ENCODE measurements around the gene DNMT3L. TPM values are rescaled to one million over a fixed set of nuclear protein-coding genes. Genes with fewer than 3 reads are reported as not detected.
"Not testable (repeated sequence)": the region's sequence is repeated elsewhere in the genome, so short reads cannot be mapped to it uniquely, and the experiment has no call there.

The DNMT3L gene
- total RNA-seq, 3 donors from 2014 or later: not detected

DNA sequence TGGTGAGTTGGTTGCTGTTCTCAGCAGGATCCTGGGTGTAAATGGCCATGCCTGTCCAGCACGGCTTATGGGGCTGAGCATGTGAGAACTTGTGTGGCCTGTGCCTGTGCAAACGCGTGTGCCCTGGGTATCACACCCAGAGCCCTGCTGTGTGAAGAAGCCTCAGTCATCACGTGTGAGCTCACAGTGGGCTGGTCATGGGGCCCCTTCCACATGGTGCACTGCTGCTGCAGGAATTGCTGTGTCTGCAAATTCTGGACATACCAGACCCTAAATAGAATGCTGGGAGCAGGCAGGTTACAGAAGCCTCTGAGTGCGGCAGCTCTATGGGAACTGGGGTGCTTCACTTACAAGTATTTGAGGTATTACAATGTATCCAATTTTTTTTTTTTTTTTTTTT is 38.4 kb downstream of the DNMT3L start:
- H3K36me3 ChIP-seq (ENCODE audit: low read depth); H3K4me3 ChIP-seq; H3K4me1 ChIP-seq (ENCODE audit: low read depth); H3K9me3 ChIP-seq; ATAC-seq; DNase-seq; intact Hi-C loops (cut with DNase I, micrococcal nuclease): not testable (repeated sequence)

DNA sequence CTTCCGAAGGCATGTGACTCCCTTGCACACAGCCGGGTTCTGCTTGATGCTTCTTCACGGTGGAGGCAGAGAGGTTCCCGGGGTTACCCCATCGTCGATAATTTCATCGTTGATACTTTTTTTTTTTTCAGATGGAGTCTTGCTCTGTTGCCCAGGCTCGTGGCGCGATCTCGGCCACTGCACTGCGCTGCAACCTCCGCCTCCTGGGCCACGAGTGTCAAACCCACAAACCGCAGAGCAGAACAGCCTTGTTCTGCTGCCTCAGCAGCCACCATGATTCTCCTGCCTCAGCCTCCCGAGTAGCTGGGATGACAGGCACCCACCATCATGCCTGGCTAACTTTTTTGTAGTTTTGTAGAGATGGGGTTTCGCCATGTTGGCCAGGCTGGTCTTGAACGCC is 41.0 kb downstream of the DNMT3L start:
- H3K4me3 ChIP-seq; ATAC-seq; H3K36me3 ChIP-seq (ENCODE audit: low read depth); H3K9me3 ChIP-seq; DNase-seq; intact Hi-C loops (cut with DNase I, micrococcal nuclease); H3K4me1 ChIP-seq (ENCODE audit: low read depth): not testable (repeated sequence)

DNA sequence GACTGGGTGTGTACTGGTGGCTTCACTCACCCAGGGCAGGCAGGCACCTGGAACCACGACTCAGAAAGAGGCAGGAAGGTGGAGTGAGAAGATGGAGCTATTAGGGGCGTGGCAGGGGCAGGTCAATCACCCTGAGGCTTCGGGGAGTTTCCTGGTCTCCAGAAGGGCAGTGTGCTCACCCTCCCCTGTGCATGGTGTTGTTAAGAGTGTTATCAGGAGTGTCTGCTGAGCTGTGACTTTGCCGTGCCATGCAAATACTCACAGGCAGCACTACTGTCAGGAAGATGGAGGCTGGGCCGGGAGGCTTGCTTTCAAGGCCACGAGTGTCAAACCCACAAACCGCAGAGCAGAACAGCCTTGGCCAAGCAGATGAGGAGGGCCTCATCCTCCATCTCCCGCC is 43.2 kb downstream of the DNMT3L start:
- H3K9me3 ChIP-seq; H3K4me3 ChIP-seq; intact Hi-C loops (cut with DNase I, micrococcal nuclease); H3K36me3 ChIP-seq (ENCODE audit: low read depth); DNase-seq; H3K4me1 ChIP-seq (ENCODE audit: low read depth): not testable (repeated sequence)
- peak; percentile 93 for ATAC-seq

DNA sequence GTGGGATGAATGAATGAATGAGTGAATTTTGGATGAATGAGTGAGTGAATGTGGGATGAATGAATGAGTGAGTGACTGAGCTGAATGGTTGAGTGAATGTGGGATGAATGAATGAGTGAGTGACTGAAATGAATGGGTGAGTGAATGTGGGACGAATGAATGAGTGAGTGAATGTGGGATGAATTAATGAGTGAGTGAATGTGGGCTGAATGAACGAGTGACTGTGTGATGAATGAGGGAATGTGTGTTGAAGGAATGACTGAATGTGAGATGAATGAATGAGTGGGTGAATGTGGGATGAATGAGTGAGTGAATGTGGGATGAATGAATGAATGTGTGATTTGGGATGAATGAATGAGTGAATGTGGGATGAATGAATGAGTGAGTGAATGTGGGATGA is 49.7 kb downstream of the DNMT3L start:
- ATAC-seq; intact Hi-C loops (cut with DNase I, micrococcal nuclease); H3K36me3 ChIP-seq (ENCODE audit: low read depth); H3K4me1 ChIP-seq (ENCODE audit: low read depth); H3K4me3 ChIP-seq; DNase-seq; H3K9me3 ChIP-seq: not testable (repeated sequence)

GRCh38 chr21:44211574-44211973 is 50.1 kb downstream of the DNMT3L start:
- H3K4me1 ChIP-seq (ENCODE audit: low read depth); ATAC-seq; H3K36me3 ChIP-seq (ENCODE audit: low read depth); intact Hi-C loops (cut with DNase I, micrococcal nuclease); DNase-seq; H3K4me3 ChIP-seq; H3K9me3 ChIP-seq: not testable (repeated sequence)

GRCh38 chr21:44207860-44208646 is 53.6 kb downstream of the DNMT3L start:
- intact Hi-C loops (cut with DNase I, micrococcal nuclease); H3K9me3 ChIP-seq; ATAC-seq; H3K36me3 ChIP-seq (ENCODE audit: low read depth); H3K4me3 ChIP-seq; H3K4me1 ChIP-seq (ENCODE audit: low read depth): not testable (repeated sequence)
- peak in 2 of 3 donors; percentile 26 to 29 for DNase-seq

DNA sequence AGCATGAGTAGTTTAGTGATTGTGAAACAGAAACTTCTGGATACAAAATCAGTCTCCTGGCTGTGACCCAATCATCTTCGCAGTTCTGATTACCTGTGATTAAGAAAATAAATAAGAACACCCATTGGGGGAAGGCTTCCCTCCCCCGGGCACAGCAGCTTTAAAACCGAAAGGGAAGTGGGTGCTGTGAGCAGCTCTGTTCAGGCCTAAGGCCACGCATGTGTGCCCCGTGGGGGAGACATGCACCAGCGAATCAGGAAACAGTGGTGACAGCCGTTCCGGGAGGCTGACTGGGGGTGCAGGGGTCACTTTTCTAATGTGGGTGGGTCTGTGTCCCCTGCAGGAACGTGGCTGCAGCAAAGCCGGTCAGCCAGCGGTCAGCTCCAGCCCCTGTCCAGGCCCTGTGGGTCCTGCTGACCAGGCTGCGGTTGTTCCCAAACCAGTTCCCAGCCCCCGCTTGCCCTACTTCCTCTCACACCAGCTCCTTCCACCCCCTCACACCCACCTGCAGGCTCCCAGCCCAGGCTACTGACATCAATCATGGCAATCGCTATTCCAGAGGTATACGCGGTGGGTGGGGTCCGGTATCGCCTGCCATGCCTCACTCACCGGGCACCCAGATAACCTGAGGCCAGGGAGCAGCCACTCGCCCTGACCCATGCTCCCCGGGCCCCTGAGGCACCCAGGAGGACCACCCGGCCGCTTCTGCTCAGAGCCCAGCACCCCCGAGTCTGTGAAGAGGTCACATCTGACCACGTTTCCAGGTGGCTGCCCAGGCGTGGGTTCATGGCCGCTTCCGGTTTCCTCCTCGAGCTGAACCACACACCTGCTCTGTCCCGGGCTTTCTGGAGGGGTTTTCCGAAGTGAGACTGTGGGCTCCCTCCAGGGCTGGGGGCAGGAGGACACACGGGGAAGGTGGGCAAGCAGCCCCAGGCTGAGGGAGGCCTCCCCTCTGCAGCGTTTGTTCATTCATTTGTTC is 54.7 kb downstream of the DNMT3L start:
- not testable (repeated sequence) for H3K4me1 ChIP-seq (ENCODE audit: low read depth)

GRCh38 chr21:44206187-44206586 is 55.5 kb downstream of the DNMT3L start:
- DNase-seq; H3K4me1 ChIP-seq (ENCODE audit: low read depth); intact Hi-C loops (cut with DNase I, micrococcal nuclease); H3K4me3 ChIP-seq; H3K9me3 ChIP-seq; H3K36me3 ChIP-seq (ENCODE audit: low read depth): not testable (repeated sequence)
- ATAC-seq: peak; percentile 62

More for the DNA sequence above, 54.7 kb downstream of the DNMT3L start:
- H3K9me3 ChIP-seq; H3K36me3 ChIP-seq (ENCODE audit: low read depth); intact Hi-C loops (cut with DNase I, micrococcal nuclease); DNase-seq; H3K4me3 ChIP-seq: not testable (repeated sequence)
- peak; percentile 81 for ATAC-seq

GRCh38 chr21:44202590-44203299 is 59.0 kb downstream of the DNMT3L start:
- H3K9me3 ChIP-seq; ATAC-seq; intact Hi-C loops (cut with DNase I, micrococcal nuclease); H3K4me1 ChIP-seq (ENCODE audit: low read depth); H3K4me3 ChIP-seq; H3K36me3 ChIP-seq (ENCODE audit: low read depth); DNase-seq: not testable (repeated sequence)

- H3K4me1 ChIP-seq (ENCODE audit: low read depth); ATAC-seq: not testable (repeated sequence)
Measured at GRCh38 chr21:44199997-44200396, 61.7 kb downstream of the DNMT3L start.

More at GRCh38 chr21:44199997-44200396, 61.7 kb downstream of the DNMT3L start:
- intact Hi-C loops (cut with DNase I, micrococcal nuclease); H3K9me3 ChIP-seq; H3K36me3 ChIP-seq (ENCODE audit: low read depth); H3K4me3 ChIP-seq: not testable (repeated sequence)
- peak in 2 of 3 donors; percentile 11 to 23 for DNase-seq
